Activated naive CD4-positive, alpha-beta T cell treated with anti-CD3 and anti-CD28 coated beads, Interleukin-2, amount 50 U/mL, for 16 hours (primary cell): Measurements from ENCODE around the gene TBC1D9B.
"Not testable (repeated sequence)": the region's sequence is repeated elsewhere in the genome, so short reads cannot be mapped to it uniquely, and the experiment has no call there.

Source experiments
- DNase-seq: peaks from one replicate; pipeline ENCODE4 v3.0.0-alpha.2; 2020

TBC1D9B gene

DNA sequence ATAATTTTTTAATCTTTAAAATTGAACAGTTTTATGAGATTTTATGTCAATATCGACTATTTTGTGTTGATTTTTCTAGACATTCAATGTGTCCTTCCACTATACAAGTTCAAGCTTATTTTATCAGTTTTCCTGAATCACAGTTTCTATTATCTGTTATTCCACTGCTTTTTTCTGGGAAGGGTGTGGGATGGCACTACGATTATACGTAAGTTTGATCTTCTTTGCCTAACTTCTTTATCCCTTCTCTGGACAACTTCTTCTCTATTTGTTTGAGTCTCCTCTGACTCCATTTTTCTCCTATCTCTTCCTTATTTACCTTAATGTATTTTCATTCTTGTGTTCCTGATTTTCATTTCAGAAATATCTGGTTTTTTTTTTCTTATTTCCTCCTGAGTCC lies 24.5 kb downstream of the TBC1D9B start:
- no peak for DNase-seq

DNA sequence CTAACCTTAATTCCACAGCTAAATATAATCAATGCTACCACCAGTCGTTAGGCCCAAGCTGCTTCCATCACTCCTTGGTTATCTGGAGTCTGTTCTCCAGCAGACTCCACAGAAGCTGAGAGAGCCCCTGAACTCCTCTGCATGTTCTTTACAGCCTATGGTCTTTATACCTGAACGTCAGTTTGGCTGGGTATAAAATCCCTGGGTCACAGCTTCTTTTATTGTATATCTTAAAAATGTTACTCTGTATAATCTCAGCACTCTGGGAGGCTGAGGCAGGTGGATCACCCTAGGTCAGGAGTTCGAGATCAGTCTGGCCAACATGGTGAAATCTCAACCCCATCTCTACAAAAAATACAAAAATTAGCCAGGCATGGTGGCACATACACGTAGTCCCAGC lies 25.4 kb downstream of the TBC1D9B start:
- DNase-seq: no peak

DNA sequence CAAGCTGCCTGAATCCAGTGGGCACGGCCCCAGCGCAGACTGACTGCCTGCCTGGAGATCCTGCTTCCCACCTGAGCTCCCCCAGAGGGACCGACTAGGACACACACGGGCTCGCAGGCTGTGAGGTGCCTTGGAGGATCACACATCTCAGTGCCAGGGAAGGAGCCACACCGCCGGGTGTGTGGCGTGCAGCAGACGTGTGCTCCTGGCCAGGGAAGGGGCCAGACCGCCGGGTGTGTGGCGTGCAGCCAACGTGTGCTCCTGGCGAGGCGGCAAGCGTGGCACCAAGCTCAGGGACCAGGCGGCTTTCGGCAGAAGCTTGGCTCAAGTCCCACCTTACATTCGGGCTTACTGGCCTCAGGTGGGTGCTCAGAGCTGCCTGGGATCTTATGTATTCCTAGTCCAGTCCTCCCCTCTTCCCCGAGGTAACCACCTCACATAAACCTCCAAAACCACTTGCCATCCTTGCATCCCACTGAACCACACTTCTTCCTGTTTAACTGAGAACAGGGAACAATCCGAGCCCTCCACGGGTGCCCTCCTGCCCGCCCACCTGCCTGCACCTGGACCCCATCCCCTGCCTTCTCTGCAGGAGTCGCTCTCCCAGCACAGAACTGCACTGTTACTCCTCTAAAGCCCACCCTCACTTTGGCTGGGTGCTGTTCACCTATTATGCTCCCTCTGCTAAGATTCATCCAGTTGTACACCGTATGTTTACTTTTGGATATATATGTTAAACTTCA lies 26.7 kb downstream of the TBC1D9B start:
- no peak for DNase-seq

GRCh38 chr5:179880066-179880650 lies 27.5 kb downstream of the TBC1D9B start:
- no peak for DNase-seq

- DNase-seq: no peak
Observed at GRCh38 chr5:179879690-179880010, 28.0 kb downstream of the TBC1D9B start.

DNA sequence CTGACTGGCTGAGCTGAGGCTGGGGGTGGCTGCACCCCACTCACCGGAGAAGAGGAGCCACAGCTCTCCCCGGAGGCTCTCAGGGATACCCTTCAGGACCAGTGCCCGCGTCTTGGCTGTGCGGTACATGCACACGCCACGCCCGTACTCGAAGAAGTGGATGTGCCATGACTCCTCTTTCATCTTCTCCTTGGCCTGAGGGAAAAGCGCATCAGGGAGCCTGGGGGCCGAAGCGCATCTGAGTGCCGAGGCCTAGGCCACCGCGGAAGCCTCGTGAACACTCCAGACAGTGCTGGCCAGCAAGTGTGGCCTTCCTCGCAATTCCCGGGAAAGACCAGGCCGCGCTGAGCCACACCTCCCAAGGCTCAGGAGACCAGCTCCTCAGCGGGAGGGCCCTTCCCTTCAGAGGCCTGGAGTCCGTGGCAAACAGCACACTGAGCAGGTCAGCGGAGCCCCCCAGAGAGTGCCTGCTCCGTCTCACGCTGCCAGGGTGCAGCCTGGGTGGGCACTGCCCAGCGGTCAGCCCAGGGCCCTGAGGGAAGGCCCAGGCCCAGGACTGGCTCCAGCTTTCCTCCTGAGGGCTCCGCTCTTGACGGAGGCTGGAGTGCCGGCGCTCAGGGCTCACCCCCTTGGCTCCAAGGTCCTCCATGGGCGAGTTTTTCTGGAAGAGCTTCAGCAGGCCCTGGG lies 28.6 kb downstream of the TBC1D9B start:
- no peak for DNase-seq

- DNase-seq: no peak
Observed at GRCh38 chr5:179878222-179879002, 29.3 kb downstream of the TBC1D9B start.

DNA sequence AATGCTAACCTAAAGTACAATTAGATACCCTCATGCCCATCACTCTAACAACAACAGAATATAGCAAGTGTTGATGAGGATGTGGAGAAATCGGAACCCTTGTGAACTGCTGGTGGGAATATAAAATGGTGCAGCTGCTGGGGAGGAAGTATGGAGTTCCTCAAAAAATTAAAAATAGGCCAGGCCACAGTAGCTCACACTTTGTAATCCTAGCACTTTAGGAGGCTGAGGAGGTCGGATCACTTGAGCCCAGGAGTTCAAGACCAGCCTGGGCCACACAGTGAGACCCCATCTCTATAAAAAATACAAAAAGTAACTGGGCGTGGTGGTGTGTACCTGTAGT lies 31.1 kb downstream of the TBC1D9B start:
- no peak for DNase-seq

- no peak for DNase-seq
Observed at GRCh38 chr5:179875741-179876609, 31.7 kb downstream of the TBC1D9B start.

GRCh38 chr5:179874536-179875292 lies 33.0 kb downstream of the TBC1D9B start:
- DNase-seq: no peak

DNA sequence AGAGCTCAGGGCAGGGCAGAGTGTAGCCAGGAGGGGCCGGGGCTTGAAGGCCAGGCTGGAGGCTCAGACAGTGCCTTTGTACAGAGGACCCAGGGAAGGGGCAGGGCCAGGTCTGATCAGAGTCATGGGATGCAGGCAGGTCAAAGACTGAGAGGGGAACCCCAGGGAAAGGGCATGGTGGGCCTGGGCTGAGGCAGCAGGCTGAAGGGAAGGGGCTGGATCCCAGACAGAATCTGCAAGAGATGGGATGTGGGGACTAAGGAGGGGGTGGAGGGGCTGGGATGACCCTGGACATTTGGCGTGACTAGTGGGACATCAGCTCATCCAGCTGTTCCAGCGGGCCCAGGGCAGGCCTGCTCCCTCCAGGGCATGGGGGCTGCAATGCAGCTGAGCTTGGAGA lies 33.6 kb downstream of the TBC1D9B start:
- DNase-seq: no peak

DNA sequence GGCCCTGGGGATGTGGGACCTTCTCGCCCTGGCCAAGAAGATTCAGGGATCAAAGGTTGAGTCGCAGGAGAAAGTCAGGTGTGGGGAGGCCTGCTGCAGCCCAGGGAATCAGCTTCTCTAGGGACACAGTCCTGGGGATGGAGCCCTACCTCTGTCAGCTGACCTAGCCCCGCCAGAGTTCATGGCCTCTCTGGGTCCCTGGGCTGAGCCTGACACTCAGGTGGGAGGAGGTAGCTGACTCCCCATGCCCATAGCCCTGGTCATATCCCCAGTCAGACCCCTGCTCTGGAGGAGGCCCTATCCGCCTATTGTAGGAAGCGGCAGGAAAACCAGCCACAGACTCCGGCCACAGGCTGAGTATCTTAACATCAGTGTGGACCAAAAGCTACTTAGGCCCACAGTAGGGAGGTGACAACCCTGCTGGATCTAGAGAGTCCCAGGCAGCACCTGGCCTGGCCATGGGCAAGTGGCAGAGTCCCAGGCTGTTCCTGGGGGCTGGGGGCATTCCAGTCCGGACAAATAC lies 34.0 kb downstream of the TBC1D9B start:
- no peak for DNase-seq

GRCh38 chr5:179872828-179873575 lies 34.7 kb downstream of the TBC1D9B start:
- DNase-seq: no peak

- no peak for DNase-seq
Observed at GRCh38 chr5:179872055-179872827, 35.5 kb downstream of the TBC1D9B start.

GRCh38 chr5:179871533-179871932 lies 36.2 kb downstream of the TBC1D9B start:
- not testable (repeated sequence) for DNase-seq

- DNase-seq: no peak
Observed at GRCh38 chr5:179870952-179871351, 36.7 kb downstream of the TBC1D9B start.

- DNase-seq: no peak
Observed at GRCh38 chr5:179870403-179870903, 37.2 kb downstream of the TBC1D9B start.

DNA sequence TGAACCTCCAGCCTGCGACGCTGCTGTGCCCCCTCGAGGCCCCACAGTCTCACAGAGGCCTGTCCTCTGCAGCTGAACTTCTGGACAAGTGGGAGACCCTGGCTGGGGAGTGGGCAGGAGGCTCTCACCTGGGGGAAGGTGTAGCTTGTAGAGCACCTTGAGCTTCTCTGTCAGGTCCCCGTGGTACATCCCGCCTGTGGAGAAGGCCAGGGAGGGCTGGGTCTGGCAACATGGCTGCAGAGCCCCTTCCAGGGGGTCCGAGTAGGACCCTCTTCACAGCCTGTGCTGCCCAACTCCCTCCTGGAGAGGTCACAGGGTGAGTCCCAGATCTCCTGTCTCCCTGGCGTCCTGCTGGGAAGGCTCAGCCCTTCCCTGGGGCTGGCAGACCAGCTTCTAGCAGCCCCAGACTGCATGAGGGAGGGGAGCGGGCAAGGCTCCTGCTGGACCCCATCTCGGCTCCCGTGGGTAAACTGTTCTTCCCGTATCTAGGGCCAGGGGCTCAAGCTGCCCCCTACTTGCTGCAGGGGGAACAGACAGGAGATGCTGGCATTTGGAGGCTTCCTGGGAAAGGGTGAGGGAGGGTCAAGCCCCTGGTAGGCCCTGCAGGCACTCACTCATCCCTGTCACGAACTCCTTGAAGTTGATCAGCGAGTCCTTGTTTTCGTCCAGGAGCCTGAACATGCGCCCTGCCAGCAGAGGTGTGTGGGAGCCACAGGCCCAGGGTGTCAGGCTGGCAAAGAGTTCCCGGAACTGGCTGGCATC lies 37.9 kb downstream of the TBC1D9B start:
- no peak for DNase-seq

DNA sequence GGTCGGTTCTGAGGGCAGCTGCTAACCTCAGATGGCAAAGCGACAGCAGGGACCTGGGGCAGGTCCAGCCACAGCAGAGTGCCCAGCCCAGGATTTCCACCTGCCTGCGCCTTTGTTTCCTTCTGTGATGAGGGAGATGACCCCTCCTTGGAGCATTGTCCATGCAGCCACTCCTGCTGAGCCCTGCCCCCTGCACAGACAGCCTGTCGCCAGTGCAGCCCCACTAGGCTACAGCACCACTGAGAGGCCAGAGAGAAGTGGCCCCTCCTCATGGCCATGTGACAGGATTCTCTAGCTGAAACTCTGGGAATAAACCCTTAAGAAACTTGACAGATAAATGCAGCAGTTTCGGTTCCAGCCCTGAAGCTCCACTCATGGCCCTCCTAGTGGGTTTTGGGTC lies 38.6 kb downstream of the TBC1D9B start:
- DNase-seq: no peak
